H1 (cell line): ENCODE data around the gene CNFN. TPM values are rescaled to one million over a fixed set of nuclear protein-coding genes. Genes with fewer than 3 reads are reported as not detected.

Source experiments
- CTCF ChIA-PET: fragments of 300-600 bp; sonication (Branson Sonifier 250); formaldehyde crosslinking; loops from one replicate; lab custom pipeline; 2021; ENCODE audit not compliant: partially characterized antibody; lab: Charles Lee
- POLR2A ChIA-PET: fragments of 300-600 bp; sonication (Branson Sonifier 250); formaldehyde crosslinking; loops from one replicate; lab custom pipeline; 2021; ENCODE audit warnings: inconsistent platforms; ENCODE audit not compliant: partially characterized antibody; lab: Charles Lee
- DNase-seq, 2 experiments: peaks; one replicate each; pipeline versions ENCODE4 v3.0.0 to v3.0.0-alpha.2; 2010 to 2022; ENCODE audit warnings: low spot score in 2 of 2, low read depth in 1 of 2, mixed read lengths in 1 of 2
- FAIRE-seq: peaks from 2 replicates; lab custom pipeline; 2011; peaks lifted over from hg19 to GRCh38; lab: Jason Lieb, UNC
- H2AFZ ChIP-seq: 2 replicates; pipeline ENCODE4 v1.8.1; 2012; ENCODE audit warnings: low read length, inconsistent platforms
- H2AK5ac ChIP-seq: 2 replicates; pipeline ENCODE4 v1.6.1; 2013; ENCODE audit warnings: low read depth, low read length
- H2BK120ac ChIP-seq: replicated peaks from 2 replicates; pipeline ENCODE3; 2013; ENCODE audit warnings: low read depth, low read length, inconsistent platforms
- H2BK12ac ChIP-seq: 2 replicates; pipeline ENCODE4 v1.6.1; 2013; ENCODE audit warnings: low read depth, low read length
- H2BK15ac ChIP-seq: 2 replicates; pipeline ENCODE4 v1.6.1; 2013; ENCODE audit warnings: low read length
- H2BK20ac ChIP-seq: 2 replicates; pipeline ENCODE4 v1.6.1; 2013; ENCODE audit warnings: low read length
- H2BK5ac ChIP-seq: 2 replicates; pipeline ENCODE4 v1.6.1; 2013; ENCODE audit warnings: low read depth, low read length
- H3K14ac ChIP-seq: 2 replicates; pipeline ENCODE4 v1.6.1; 2013; ENCODE audit warnings: inconsistent platforms; ENCODE audit not compliant: insufficient read length
- H3K18ac ChIP-seq: 2 replicates; pipeline ENCODE4 v1.6.1; 2013; ENCODE audit warnings: low read length; ENCODE audit errors: extremely low read depth
- H3K23ac ChIP-seq: 2 replicates; pipeline ENCODE4 v1.6.1; 2013; ENCODE audit warnings: inconsistent platforms; ENCODE audit not compliant: insufficient read length
- H3K23me2 ChIP-seq: 2 replicates; pipeline ENCODE4 v1.6.1; 2013; ENCODE audit warnings: low read depth, low read length
- H3K27ac ChIP-seq: 2 replicates; pipeline ENCODE4 v1.6.1; 2011; ENCODE audit warnings: low read depth, low read length, inconsistent platforms
- H3K27me3 ChIP-seq, 4 experiments: replicated peaks in 1 of 4; 1 replicate in 1 of 4; 2 replicates in 3 of 4; pipeline versions ENCODE4 v1.6.1 to v1.8.1; 2011 to 2013; ENCODE audit warnings: low read length in 3 of 4, mild to moderate bottlenecking in 3 of 4, inconsistent platforms in 2 of 4, mixed read lengths in 2 of 4, moderate library complexity in 1 of 4; ENCODE audit not compliant: control insufficient read depth in 3 of 4, insufficient read depth in 3 of 4; ENCODE audit errors: extremely low read depth in 1 of 4
- H3K36me3 ChIP-seq, 4 experiments: 2 replicates each; pipeline versions ENCODE4 v1.6.1 to v1.8.1; 2011 to 2013; ENCODE audit warnings: mild to moderate bottlenecking in 4 of 4, low read length in 3 of 4, moderate library complexity in 2 of 4, control low read depth in 1 of 4, inconsistent platforms in 1 of 4; ENCODE audit not compliant: insufficient read depth in 4 of 4, control insufficient read depth in 2 of 4
- H3K4ac ChIP-seq: replicated peaks from 2 replicates; pipeline ENCODE3; 2013; ENCODE audit warnings: low read length, low read depth, mixed read lengths, inconsistent platforms; ENCODE audit not compliant: insufficient read length
- H3K4me1 ChIP-seq, 4 experiments: replicated peaks in 1 of 4; 1 replicate in 1 of 4; 2 replicates in 3 of 4; pipeline versions ENCODE4 v1.6.1 to v1.8.1; 2011 to 2013; ENCODE audit warnings: low read length in 3 of 4, inconsistent platforms in 2 of 4, mixed read lengths in 1 of 4; ENCODE audit not compliant: insufficient read depth in 4 of 4, control insufficient read depth in 3 of 4
- H3K4me2 ChIP-seq, 2 experiments: 2 replicates each; pipeline versions ENCODE4 v1.6.1 to v1.8.1; 2011 to 2013; ENCODE audit warnings: low read depth in 2 of 2, low read length in 2 of 2, control low read depth in 1 of 2, inconsistent platforms in 1 of 2, mild to moderate bottlenecking in 1 of 2; ENCODE audit not compliant: insufficient read depth in 1 of 2
- H3K4me3 ChIP-seq, 4 experiments: fragments of 200-600, 300-600 bp in 1 of 4; sonication (generic), shearing (Covaris generic), sonication (Bioruptor Twin) in 1 of 4; 2 replicates each; pipeline versions ENCODE4 v1.5.1 to v1.8.1; 2011 to 2016; ENCODE audit warnings: low read length in 4 of 4, low read depth in 3 of 4, control low read depth in 2 of 4, inconsistent platforms in 2 of 4, mild to moderate bottlenecking in 2 of 4, mixed read lengths in 1 of 4, moderate library complexity in 1 of 4; ENCODE audit not compliant: insufficient read depth in 2 of 4; ENCODE audit errors: extremely low read depth in 1 of 4
- H3K56ac ChIP-seq: replicated peaks from 2 replicates; pipeline ENCODE3; 2013; ENCODE audit warnings: low read depth, mild to moderate bottlenecking, mixed read lengths, low read length, inconsistent platforms; ENCODE audit not compliant: insufficient read length
- H3K79me1 ChIP-seq: 2 replicates; pipeline ENCODE4 v1.6.1; 2013; ENCODE audit warnings: low read depth, low read length, control low read depth
- H3K79me2 ChIP-seq, 2 experiments: 2 replicates each; pipeline versions ENCODE4 v1.6.1 to v1.8.1; 2012 to 2013; ENCODE audit warnings: low read length in 2 of 2, mild to moderate bottlenecking in 2 of 2, inconsistent platforms in 1 of 2; ENCODE audit not compliant: insufficient read depth in 2 of 2, control insufficient read depth in 1 of 2
- H3K9ac ChIP-seq, 4 experiments: replicated peaks in 1 of 4; 1 replicate in 1 of 4; 2 replicates in 3 of 4; pipeline versions ENCODE4 v1.6.1 to v1.8.1; 2011 to 2013; ENCODE audit warnings: low read depth in 3 of 4, low read length in 3 of 4, control low read depth in 2 of 4, mild to moderate bottlenecking in 2 of 4, moderate library complexity in 2 of 4, inconsistent platforms in 1 of 4; ENCODE audit errors: extremely low read depth in 1 of 4
- H3K9me3 ChIP-seq, 2 experiments: 2 replicates each; pipeline versions ENCODE4 v1.6.1 to v1.8.1; 2012 to 2013; ENCODE audit warnings: mild to moderate bottlenecking in 2 of 2, moderate library complexity in 2 of 2, control low read depth in 1 of 2, inconsistent platforms in 1 of 2, low read depth in 1 of 2, low read length in 1 of 2, mixed read lengths in 1 of 2; ENCODE audit not compliant: insufficient read depth in 2 of 2
- H4K20me1 ChIP-seq, 2 experiments: replicated peaks in 1 of 2; 2 replicates each; pipeline versions ENCODE3 to v1.8.1; 2011 to 2013; ENCODE audit warnings: inconsistent platforms in 2 of 2, low read length in 2 of 2, mild to moderate bottlenecking in 1 of 2; ENCODE audit not compliant: insufficient read depth in 2 of 2, control insufficient read depth in 1 of 2
- H4K5ac ChIP-seq: 2 replicates; pipeline ENCODE4 v1.6.1; 2013; ENCODE audit warnings: low read length, low read depth, mixed read lengths, inconsistent platforms; ENCODE audit not compliant: insufficient read length
- H4K8ac ChIP-seq: 2 replicates; pipeline ENCODE4 v1.8.0; 2013; ENCODE audit warnings: mild to moderate bottlenecking, moderate library complexity, low read length, inconsistent platforms; ENCODE audit not compliant: insufficient read depth; ENCODE audit errors: extremely low read depth
- H4K91ac ChIP-seq: replicated peaks from 2 replicates; pipeline ENCODE3; 2013; ENCODE audit warnings: low read length, mixed read lengths, inconsistent platforms; ENCODE audit not compliant: insufficient read length
- CHD2 ChIP-seq: IDR thresholded peaks from 2 replicates; pipeline ENCODE4 v1.6.1; 2012; ENCODE audit warnings: low read length, improper control_type of control experiment
- CTCF ChIP-seq, 3 experiments: IDR thresholded peaks; 1 replicate in 2 of 3; 2 replicates in 1 of 3; pipeline versions ENCODE4 v1.5.1 to v1.6.1; 2011; ENCODE audit warnings: low read length in 3 of 3, mild to moderate bottlenecking in 3 of 3, inconsistent platforms in 2 of 3, low read depth in 1 of 3, moderate library complexity in 1 of 3; ENCODE audit not compliant: insufficient read depth in 1 of 3; ENCODE audit errors: control extremely low read depth in 1 of 3
- E2F6 ChIP-seq: IDR thresholded peaks from 2 replicates; pipeline ENCODE4 v1.6.1; 2012; ENCODE audit warnings: inconsistent platforms
- KDM1A ChIP-seq: fragments of 200-600, 300-600 bp; sonication (generic); IDR thresholded peaks from 2 replicates; pipeline ENCODE4 v1.7.1; 2016; ENCODE audit warnings: mild to moderate bottlenecking, low read length, borderline replicate concordance
- POLR2AphosphoS5 ChIP-seq: IDR thresholded peaks from 2 replicates; pipeline ENCODE4 v1.6.1; 2011; ENCODE audit warnings: low read depth, low read length
- RNF2 ChIP-seq: fragments of 200-900, 300-1000 bp; sonication (generic); IDR thresholded peaks from 2 replicates; pipeline ENCODE4 v1.7.1; 2016; ENCODE audit warnings: borderline replicate concordance, low read depth, mild to moderate bottlenecking, antibody characterized with exemption, low read length; ENCODE audit not compliant: poor library complexity, severe bottlenecking; ENCODE audit errors: missing control alignments
- SIN3A ChIP-seq, 2 experiments: IDR thresholded peaks in 1 of 2; conservative IDR thresholded peaks in 1 of 2; 2 replicates each; pipeline ENCODE4 v1.6.1; 2011 to 2012; ENCODE audit warnings: low read length in 2 of 2, improper control_type of control experiment in 1 of 2, low read depth in 1 of 2, mild to moderate bottlenecking in 1 of 2
- WGBS, 2 experiments: shearing (Covaris generic) in 1 of 2; methylation state at CpG; one replicate each; pipeline versions ENCODE4 v1.1.6 to v1.1.7; 2013 to 2015; ENCODE audit warnings: low lambda C conversion rate in 2 of 2, mixed read lengths in 2 of 2, inconsistent platforms in 1 of 2, low coverage in 1 of 2, missing lambda C conversion rate in 1 of 2; ENCODE audit not compliant: insufficient replicate concordance in 2 of 2, insufficient coverage in 1 of 2, insufficient read length in 1 of 2; ENCODE audit errors: extremely low coverage in 1 of 2, missing lambda C conversion rate in 1 of 2; 5-methylcytosine and 5-hydroxymethylcytosine counted together
- polyA plus RNA-seq, 7 experiments: library from polyadenylated mRNA; depleted of rRNA in 3 of 7; stranded (reverse) in 5 of 7; unstranded in 2 of 7; fragments of >200 nt in 5 of 7; fragments of 200-250 nt in 2 of 7; gene quantifications; 1 replicate in 5 of 7; 2 replicates in 1 of 7; 4 replicates in 1 of 7; pipeline versions ENCODE4 v1.2.1 to v1.2.3, GENCODE V29; 2011 to 2013; ENCODE audit warnings: missing spikeins in 2 of 7, mixed read lengths in 2 of 7
- total RNA-seq: library from RNA; stranded (reverse); fragmentation: NEBNext Ultra II Directional; extraction: Animal tissue kit (Norgen Biotek cat#: 25700); gene quantifications from 2 replicates; pipeline ENCODE4 v1.2.1, GENCODE V29; 2021

Gene CNFN
- total and polyA plus RNA-seq, 2 of the 8 experiments (the other 6 are each of a cell fraction or from before 2014, with no cell fraction given), result 8.9 to 31.5 TPM

GRCh38 chr19:42424345-42424707 lies 34.2 kb upstream of the CNFN start:
- H3K4me3 ChIP-seq, result peak overlapping the region in 1 of 4 experiments; percentile 68; a peak in 1 of 8 replicates
- peaks cover 7 to 16% of the 10 kb centered on the region in 2 experiments for H4K20me1 ChIP-seq
- H3K27ac ChIP-seq, result 0 out of 2 replicates have a peak overlapping the region, but pooled peaks have one; percentile 22
- H2BK5ac ChIP-seq, result no peak overlapping the region
- peaks cover 13 to 41% (median 36%) of the 10 kb centered on the region in 4 experiments for H3K27me3 ChIP-seq
- peak overlapping the region; percentile 57; the same call in 1 of the 2 replicates for H2BK20ac ChIP-seq
- H3K56ac ChIP-seq, result no peak overlapping the region
- 0 out of 2 replicates have a peak overlapping the region, but pooled peaks have one; percentile 55 for H3K18ac ChIP-seq
- peaks cover 7% of the 10 kb centered on the region; the same call in 1 of the 2 replicates for H3K23me2 ChIP-seq
- H3K4me1 ChIP-seq, result peaks cover 0 to 13% (median 4%) of the 10 kb centered on the region in 4 experiments; a peak in 5 of 7 replicates
- H4K5ac ChIP-seq, result no peak overlapping the region
- H2AFZ ChIP-seq, result no peak overlapping the region; the same call in 1 of the 2 replicates
- no peaks in the 10 kb centered on the region for H3K36me3 ChIP-seq
- FAIRE-seq, result no peak
- TF ChIP-seq POLR2AphosphoS5, result no peak
- no peak for TF ChIP-seq CHD2
- TF ChIP-seq RNF2, result peak; percentile 92
- TF ChIP-seq KDM1A, result peak; percentile 47; the same call in 1 of the 2 replicates
- TF ChIP-seq SIN3A (conservative IDR thresholded peaks at IDR 0.05 in 1 of 2, IDR thresholded peaks at IDR 0.05 in 1 of 2; ENCODE audit: low read depth in 1 of 2, low read length in 2 of 2), result no peak
- no peak for TF ChIP-seq CTCF (IDR thresholded peaks at IDR 0.05; ENCODE audit: control extremely low read depth in 1 of 3, insufficient read depth in 1 of 3, low read depth in 1 of 3, low read length in 3 of 3)
- TF ChIP-seq E2F6, result peak; percentile 91; the same call in 1 of the 2 replicates
- ChIA-PET CTCF (interaction anchor here (0.8 to 10.3 kb wide), 12 partner anchors 9 to 285 kb away, joined by 3 to 101 read pairs (median 4); partner anchors contain the start of gene CXCL17), POLR2A (interaction anchor here (0.5 to 3.1 kb wide), 15 partner anchors 10 to 1897 kb away, joined by 3 to 24 read pairs (median 7); no protein-coding TSS in a partner anchor)
- no peak overlapping the region for H3K23ac ChIP-seq
- no peaks in the 10 kb centered on the region for H3K79me1 ChIP-seq
- no peak overlapping the region for H3K4ac ChIP-seq
- no peak overlapping the region for H2AK5ac ChIP-seq
- H3K4me2 ChIP-seq, result peak overlapping the region; percentile 77 to 89; a peak in 2 of 4 replicates
- H2BK12ac ChIP-seq, result peak overlapping the region; percentile 77; the same call in 1 of the 2 replicates
- WGBS, 2 experiments, result 78% methylated on average over 15 of the region's 15 CpGs; no CpG with 5 or more reads in 1 of the 2 experiments
- no peak overlapping the region for H3K9ac ChIP-seq
- peaks cover 4 to 9% of the 10 kb centered on the region in 2 experiments for H3K9me3 ChIP-seq
- no peak for DNase-seq
- H4K91ac ChIP-seq, result no peak overlapping the region
- H3K14ac ChIP-seq, result no peak overlapping the region
- no peaks in the 10 kb centered on the region for H3K79me2 ChIP-seq
- H2BK15ac ChIP-seq, result peak overlapping the region; percentile 65; the same call in 1 of the 2 replicates
- H2BK120ac ChIP-seq, result no peak overlapping the region
- no peak overlapping the region for H4K8ac ChIP-seq
